ENCODE results near the gene CTBS. TPM values are rescaled to one million over a fixed set of nuclear protein-coding genes. Genes with fewer than 3 reads are reported as not detected.

Gene CTBS
- total RNA-seq, 1 donor from 2014 or later = 24.3 TPM

DNA sequence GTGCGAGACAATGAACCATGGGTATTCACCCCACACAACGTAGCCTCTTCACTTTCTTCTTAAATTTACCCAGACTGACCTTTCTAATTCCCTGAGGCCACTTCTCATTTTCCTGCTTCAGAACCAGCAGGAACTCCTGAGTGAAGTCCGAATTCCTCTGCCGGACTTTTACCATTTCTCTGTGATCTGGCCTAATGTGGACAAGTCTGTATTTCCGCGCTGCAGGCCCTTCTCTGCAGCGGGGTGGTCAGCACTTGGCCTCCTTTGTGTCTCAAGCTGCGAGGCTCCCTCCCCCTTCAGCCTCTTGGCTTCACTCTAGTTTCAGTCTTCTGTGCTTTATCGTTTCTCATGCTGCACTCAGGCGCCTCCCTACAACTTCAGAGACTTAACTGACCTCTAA lies 9.4 kb upstream of the CTBS start:
- H3K4me3 ChIP-seq = no peak overlapping the region
- no peak overlapping the region for H3K27ac ChIP-seq
- H3K27me3 ChIP-seq = no peaks in the 10 kb centered on the region
- H3K4me1 ChIP-seq = no peaks in the 10 kb centered on the region
- intact Hi-C loops (cut with DNase I) = no loop called here
- H3K36me3 ChIP-seq = no peaks in the 10 kb centered on the region
- H3K9me3 ChIP-seq = no peaks in the 10 kb centered on the region
- DNase-seq = no peak
- TF ChIP-seq, protein P1, sequence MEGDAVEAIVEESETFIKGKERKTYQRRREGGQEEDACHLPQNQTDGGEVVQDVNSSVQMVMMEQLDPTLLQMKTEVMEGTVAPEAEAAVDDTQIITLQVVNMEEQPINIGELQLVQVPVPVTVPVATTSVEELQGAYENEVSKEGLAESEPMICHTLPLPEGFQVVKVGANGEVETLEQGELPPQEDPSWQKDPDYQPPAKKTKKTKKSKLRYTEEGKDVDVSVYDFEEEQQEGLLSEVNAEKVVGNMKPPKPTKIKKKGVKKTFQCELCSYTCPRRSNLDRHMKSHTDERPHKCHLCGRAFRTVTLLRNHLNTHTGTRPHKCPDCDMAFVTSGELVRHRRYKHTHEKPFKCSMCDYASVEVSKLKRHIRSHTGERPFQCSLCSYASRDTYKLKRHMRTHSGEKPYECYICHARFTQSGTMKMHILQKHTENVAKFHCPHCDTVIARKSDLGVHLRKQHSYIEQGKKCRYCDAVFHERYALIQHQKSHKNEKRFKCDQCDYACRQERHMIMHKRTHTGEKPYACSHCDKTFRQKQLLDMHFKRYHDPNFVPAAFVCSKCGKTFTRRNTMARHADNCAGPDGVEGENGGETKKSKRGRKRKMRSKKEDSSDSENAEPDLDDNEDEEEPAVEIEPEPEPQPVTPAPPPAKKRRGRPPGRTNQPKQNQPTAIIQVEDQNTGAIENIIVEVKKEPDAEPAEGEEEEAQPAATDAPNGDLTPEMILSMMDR (IDR thresholded peaks at IDR 0.05) = no peak
- no peak for ATAC-seq

DNA sequence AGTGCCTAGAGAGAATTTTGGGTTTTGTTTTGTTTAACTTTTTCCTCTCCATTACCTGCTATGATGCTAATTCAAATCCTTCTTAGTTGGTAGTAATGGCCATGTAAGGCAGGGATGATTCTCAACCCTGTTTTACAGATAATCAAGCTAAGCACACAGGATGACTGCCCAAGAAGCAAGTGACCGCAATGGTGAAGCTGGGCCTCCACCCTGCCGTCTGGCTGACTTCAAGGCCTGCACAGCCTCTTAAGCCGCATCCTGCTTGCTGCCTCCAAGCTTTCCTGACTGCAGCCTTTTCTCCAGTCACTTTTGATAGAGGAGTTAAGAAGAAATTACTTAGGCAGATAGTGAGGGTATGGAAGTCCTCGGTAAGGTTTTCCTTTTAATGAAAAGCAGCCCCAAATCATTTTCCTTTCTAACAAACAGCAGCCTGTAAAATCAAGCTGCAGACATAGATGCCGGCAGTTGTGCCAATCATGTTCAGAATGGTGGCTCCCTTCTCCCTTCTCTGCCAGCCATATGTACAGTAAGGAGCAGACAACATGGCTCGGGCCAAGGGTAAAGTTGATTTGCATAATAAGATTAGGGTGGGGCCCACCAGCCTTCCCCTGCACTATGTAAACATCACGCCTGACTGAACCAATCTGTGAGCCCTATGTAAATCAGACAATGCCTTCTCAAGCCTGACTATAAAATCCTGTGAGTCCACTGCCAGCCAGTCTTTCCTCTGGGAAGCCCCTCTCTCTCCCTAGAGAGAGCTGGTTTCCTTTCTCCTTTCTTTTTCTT lies 8.8 kb upstream of the CTBS start:
- no peaks in the 10 kb centered on the region for H3K36me3 ChIP-seq
- ATAC-seq = no peak
- no peaks in the 10 kb centered on the region for H3K9me3 ChIP-seq
- no peak overlapping the region for H3K27ac ChIP-seq
- intact Hi-C loops (cut with DNase I) = no loop called here
- no peak overlapping the region for H3K4me3 ChIP-seq
- no peaks in the 10 kb centered on the region for H3K4me1 ChIP-seq
- TF ChIP-seq, protein P1 (IDR thresholded peaks at IDR 0.05) = no peak
- DNase-seq = no peak
- H3K27me3 ChIP-seq = no peaks in the 10 kb centered on the region

GRCh38 chr1:84581648-84582047 lies 7.4 kb upstream of the CTBS start:
- H3K27me3 ChIP-seq = no peaks in the 10 kb centered on the region

GRCh38 chr1:84574936-84575335 lies 696 bp upstream of the CTBS start:
- H3K27me3 ChIP-seq = no peaks in the 10 kb centered on the region
- DNase-seq = no peak
- no peak for ATAC-seq
- H3K4me1 ChIP-seq = peaks cover 19% of the 10 kb centered on the region
- H3K36me3 ChIP-seq = peaks cover 3% of the 10 kb centered on the region
- TF ChIP-seq, protein P1 (IDR thresholded peaks at IDR 0.05) = no peak
- H3K27ac ChIP-seq = peak overlapping the region; percentile 99
- peak overlapping the region; percentile 82 for H3K4me3 ChIP-seq
- H3K9me3 ChIP-seq = no peaks in the 10 kb centered on the region
- intact Hi-C loops (cut with DNase I) = no loop called here

More at GRCh38 chr1:84581648-84582047, 7.4 kb upstream of the CTBS start:
- Histone ChIP-seq H3K9me3 (no peaks in the 10 kb centered on the region), H3K27ac (no peak overlapping the region), H3K4me3 (no peak overlapping the region), H3K4me1 (no peaks in the 10 kb centered on the region), H3K36me3 (no peaks in the 10 kb centered on the region)
- DNase-seq (no peak), ATAC-seq (no peak)
- TF ChIP-seq, protein P1 (IDR thresholded peaks at IDR 0.05) = no peak
- intact Hi-C loops (cut with DNase I) = no loop called here

- intact Hi-C loops (cut with DNase I) = no loop called here
- Histone ChIP-seq H3K27me3 (no peaks in the 10 kb centered on the region), H3K4me1 (peaks cover 19% of the 10 kb centered on the region), H3K36me3 (peaks cover 3% of the 10 kb centered on the region), H3K27ac (peak overlapping the region; percentile 99), H3K4me3 (peak overlapping the region; percentile 82), H3K9me3 (no peaks in the 10 kb centered on the region)
- DNase-seq = no peak
- TF ChIP-seq, protein P1 (IDR thresholded peaks at IDR 0.05) = no peak
- no peak for ATAC-seq
These were observed 716 bp downstream of the CTBS start for GRCh38 chr1:84573481-84573966.
